Measurements from ENCODE around the gene PPP1R9A.

- TF ChIP-seq, protein P1, sequence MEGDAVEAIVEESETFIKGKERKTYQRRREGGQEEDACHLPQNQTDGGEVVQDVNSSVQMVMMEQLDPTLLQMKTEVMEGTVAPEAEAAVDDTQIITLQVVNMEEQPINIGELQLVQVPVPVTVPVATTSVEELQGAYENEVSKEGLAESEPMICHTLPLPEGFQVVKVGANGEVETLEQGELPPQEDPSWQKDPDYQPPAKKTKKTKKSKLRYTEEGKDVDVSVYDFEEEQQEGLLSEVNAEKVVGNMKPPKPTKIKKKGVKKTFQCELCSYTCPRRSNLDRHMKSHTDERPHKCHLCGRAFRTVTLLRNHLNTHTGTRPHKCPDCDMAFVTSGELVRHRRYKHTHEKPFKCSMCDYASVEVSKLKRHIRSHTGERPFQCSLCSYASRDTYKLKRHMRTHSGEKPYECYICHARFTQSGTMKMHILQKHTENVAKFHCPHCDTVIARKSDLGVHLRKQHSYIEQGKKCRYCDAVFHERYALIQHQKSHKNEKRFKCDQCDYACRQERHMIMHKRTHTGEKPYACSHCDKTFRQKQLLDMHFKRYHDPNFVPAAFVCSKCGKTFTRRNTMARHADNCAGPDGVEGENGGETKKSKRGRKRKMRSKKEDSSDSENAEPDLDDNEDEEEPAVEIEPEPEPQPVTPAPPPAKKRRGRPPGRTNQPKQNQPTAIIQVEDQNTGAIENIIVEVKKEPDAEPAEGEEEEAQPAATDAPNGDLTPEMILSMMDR (IDR thresholded peaks at IDR 0.05) = no peak
- TF ChIP-seq EP300 (IDR thresholded peaks at IDR 0.05) (no peak), POLR2A (IDR thresholded peaks at IDR 0.05) (no peak)
Measured at GRCh38 chr7:95322854-95323253, 415.5 kb downstream of the PPP1R9A start.

All from tibial nerve (tissue), 4 donors.